ENCODE results near the gene ATP10D.

ATP10D gene

DNA sequence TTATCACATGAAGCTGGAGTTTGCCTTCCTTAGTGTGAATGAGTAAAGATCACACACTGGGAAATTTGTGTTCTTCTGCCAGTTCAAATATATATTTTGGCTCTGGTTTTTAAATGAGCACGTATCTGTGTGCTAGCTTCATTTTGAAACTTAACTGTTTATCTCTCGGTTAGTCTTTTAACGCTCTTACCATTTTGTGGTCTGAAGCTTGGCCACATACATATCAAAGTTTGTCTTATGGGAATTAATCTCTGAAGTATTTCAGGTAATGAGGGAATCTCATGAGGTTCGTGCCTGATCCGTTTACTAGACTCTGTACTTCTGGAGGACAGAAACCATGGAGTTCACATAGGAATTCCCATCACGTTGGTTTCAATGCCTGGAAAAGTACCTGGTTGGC, 13.8 kb downstream of the ATP10D start:
- Histone ChIP-seq H3K9me3 (replicated peaks in 1 of 11) (no peaks in the 10 kb centered on the region), H3K4me3 (peak overlapping the region in 2 of 10 experiments; percentile 12 to 35; a peak in 3 of 20 replicates), H4K20me1 (no peaks in the 10 kb centered on the region), H3K27me3 (no peaks in the 10 kb centered on the region), H3K9ac (peak overlapping the region in 4 of 11 experiments; percentile 51 to 65 (median 57); a peak in 4 of 22 replicates), H3K36me3 (no peaks in the 10 kb centered on the region), H3K27ac (peak overlapping the region in 6 of 11 experiments; percentile 15 to 83 (median 68); a peak in 10 of 22 replicates), H3K4me2 (peak overlapping the region; percentile 52 to 89 (median 76)), H3K4me1 (peaks cover 28 to 39% (median 30%) of the 10 kb centered on the region in 10 experiments)
- TF ChIP-seq Cebpa-rat (IDR thresholded peaks at IDR 0.05) = no peak

DNA sequence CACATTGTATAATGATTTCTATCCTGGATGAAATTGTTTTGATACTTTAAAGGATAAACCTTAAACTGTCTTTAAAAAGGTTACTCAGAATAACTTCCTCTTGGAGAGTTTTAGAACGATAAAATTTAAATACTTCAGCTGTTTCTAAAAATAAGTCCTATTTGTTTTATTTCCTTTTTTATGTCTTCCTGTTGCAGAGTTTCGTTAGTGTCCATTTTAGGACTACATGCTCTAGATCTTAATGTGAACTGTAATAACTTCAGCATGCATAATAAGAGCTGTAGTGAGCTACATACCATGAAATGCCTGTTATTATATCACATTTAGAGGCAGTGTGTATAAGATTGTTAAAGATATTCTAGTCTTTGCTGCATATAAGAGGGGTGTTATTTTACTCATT, 14.6 kb downstream of the ATP10D start:
- no peaks in the 10 kb centered on the region for H4K20me1 ChIP-seq
- peaks cover 28 to 37% (median 30%) of the 10 kb centered on the region in 10 experiments for H3K4me1 ChIP-seq
- peak overlapping the region in 2 of 10 experiments; percentile 12 to 35; a peak in 6 of 20 replicates for H3K4me3 ChIP-seq
- no peaks in the 10 kb centered on the region for H3K27me3 ChIP-seq
- H3K9me3 ChIP-seq (replicated peaks in 1 of 11) = no peaks in the 10 kb centered on the region
- H3K36me3 ChIP-seq = no peaks in the 10 kb centered on the region
- H3K27ac ChIP-seq = peak overlapping the region in 9 of 11 experiments; percentile 15 to 83 (median 51); a peak in 15 of 22 replicates
- peak overlapping the region; percentile 52 to 89 (median 76) for H3K4me2 ChIP-seq
- peak overlapping the region in 4 of 11 experiments; percentile 51 to 65 (median 57); a peak in 7 of 22 replicates for H3K9ac ChIP-seq
- TF ChIP-seq Cebpa-rat (IDR thresholded peaks at IDR 0.05) = no peak

DNA sequence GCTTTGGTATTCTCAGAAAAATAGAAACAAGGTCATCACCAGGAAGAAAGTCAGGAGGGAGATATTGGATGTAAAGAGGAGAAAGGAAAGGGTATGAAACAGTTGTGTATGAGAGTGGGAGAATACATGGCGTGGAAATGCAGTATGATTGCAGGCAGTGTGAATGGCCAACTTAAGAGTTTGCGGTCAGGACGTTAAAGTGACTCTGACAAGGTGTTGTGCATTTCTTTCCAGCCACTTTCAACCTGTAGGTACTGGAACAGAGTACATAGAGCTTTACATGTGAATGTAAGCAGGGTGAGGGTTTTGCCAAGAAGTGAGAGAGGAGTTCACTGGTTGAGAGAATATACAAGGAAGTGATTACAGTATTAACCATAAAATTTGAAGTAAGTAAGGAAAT, 15.7 kb downstream of the ATP10D start:
- no peak overlapping the region for H3K9ac ChIP-seq
- no peak overlapping the region for H3K4me3 ChIP-seq
- H3K27me3 ChIP-seq = no peaks in the 10 kb centered on the region
- H3K9me3 ChIP-seq (replicated peaks in 1 of 11) = no peaks in the 10 kb centered on the region
- no peaks in the 10 kb centered on the region for H4K20me1 ChIP-seq
- H3K27ac ChIP-seq = peak overlapping the region in 7 of 11 experiments; percentile 15 to 83 (median 62); a peak in 8 of 22 replicates
- no peaks in the 10 kb centered on the region for H3K36me3 ChIP-seq
- H3K4me1 ChIP-seq = peaks cover 28 to 37% (median 30%) of the 10 kb centered on the region in 10 experiments
- peak overlapping the region; percentile 52 to 89 (median 76); a peak in 21 of 22 replicates for H3K4me2 ChIP-seq
- no peak for TF ChIP-seq Cebpa-rat (IDR thresholded peaks at IDR 0.05)

DNA sequence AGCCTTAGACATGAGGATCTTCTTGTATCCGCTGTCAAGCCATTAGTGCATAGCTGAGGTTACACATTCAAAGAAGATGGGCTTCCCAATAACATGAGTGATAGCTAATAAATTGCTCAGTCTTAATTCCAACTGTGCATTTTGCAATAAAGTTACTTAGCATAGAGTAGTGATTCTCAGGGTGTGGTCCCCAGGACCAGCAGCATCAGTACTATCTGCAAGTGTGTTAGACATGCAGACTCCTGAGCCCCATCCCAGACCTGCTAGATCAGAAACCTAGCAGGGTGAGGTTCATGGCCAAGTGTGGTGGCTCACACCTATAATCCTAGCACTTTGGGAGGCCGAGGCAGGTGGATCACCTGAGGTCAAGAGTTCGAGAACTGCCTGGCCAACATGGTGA, 20.1 kb downstream of the ATP10D start:
- Histone ChIP-seq H3K4me3 (no peak overlapping the region), H3K36me3 (no peaks in the 10 kb centered on the region), H3K4me1 (peaks cover 7 to 21% (median 9%) of the 10 kb centered on the region in 10 experiments), H4K20me1 (no peaks in the 10 kb centered on the region), H3K27me3 (no peaks in the 10 kb centered on the region), H3K9me3 (replicated peaks in 1 of 11) (no peaks in the 10 kb centered on the region), H3K9ac (no peak overlapping the region), H3K4me2 (no peak overlapping the region), H3K27ac (no peak overlapping the region)
- no peak for TF ChIP-seq Cebpa-rat (IDR thresholded peaks at IDR 0.05)

DNA sequence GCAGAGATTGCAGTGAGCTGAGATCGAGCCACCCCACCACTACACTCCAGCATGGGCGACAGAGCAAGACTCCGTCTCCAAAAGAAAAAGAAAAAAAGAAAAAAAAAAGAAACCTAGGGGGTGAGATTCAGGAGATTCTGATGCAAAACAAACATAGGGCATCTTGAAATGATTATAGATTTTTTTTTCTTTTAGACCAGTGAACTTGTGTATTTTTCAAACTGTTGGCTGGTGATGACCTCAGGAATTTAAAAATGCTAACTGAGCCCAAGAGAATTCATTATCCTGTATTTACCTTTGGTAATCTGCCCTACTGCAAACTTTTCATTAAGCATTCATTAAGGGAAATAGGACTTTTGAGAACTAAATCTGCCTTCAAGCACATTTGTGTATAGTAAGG, 20.6 kb downstream of the ATP10D start:
- no peaks in the 10 kb centered on the region for H4K20me1 ChIP-seq
- no peaks in the 10 kb centered on the region for H3K36me3 ChIP-seq
- H3K9ac ChIP-seq = no peak overlapping the region
- no peak overlapping the region for H3K4me3 ChIP-seq
- H3K27me3 ChIP-seq = no peaks in the 10 kb centered on the region
- no peaks in the 10 kb centered on the region for H3K9me3 ChIP-seq (replicated peaks in 1 of 11)
- TF ChIP-seq Cebpa-rat (IDR thresholded peaks at IDR 0.05) = no peak
- no peak overlapping the region for H3K27ac ChIP-seq
- H3K4me1 ChIP-seq = peaks cover 2 to 21% (median 4%) of the 10 kb centered on the region in 10 experiments; a peak in 15 of 20 replicates
- H3K4me2 ChIP-seq = no peak overlapping the region

DNA sequence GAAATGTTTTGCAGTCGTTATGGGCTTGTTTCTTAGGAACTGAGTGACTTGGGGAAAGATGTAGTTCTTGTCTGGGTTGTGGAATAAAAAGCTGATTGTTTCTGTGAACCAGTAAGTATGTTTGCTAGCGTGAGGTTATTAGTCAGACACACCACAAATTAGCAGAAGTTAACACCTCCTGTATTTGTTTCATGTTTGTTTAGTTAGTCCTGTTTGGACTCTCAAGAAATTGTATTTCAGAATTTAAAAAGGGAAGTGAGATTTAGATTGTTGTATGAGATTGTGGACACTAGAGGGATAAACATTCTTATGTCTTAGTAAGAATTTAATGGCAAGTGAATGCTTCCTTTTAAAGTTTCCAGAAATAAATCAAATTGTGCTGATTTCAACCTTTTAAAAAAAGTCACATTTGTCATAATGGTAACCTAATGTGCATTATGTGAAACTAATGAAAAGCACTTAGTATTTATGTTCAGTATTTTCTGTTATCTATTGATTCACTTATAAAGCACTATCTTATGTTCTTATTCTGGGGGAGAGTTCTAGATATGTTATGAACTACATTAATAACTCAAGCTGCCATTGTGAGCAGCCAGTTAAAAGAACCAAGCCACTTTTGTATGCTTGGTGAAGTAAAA, 25.6 kb downstream of the ATP10D start:
- Histone ChIP-seq H3K27me3 (no peaks in the 10 kb centered on the region), H3K9me3 (replicated peaks in 1 of 11) (no peaks in the 10 kb centered on the region), H3K9ac (peak overlapping the region in 3 of 11 experiments; percentile 4 to 61 (median 36); a peak in 3 of 22 replicates), H3K4me2 (peak overlapping the region in 4 of 11 experiments; percentile 3 to 75 (median 58); a peak in 7 of 22 replicates), H3K4me1 (peaks cover 0 to 31% (median 0%) of the 10 kb centered on the region in 10 experiments; a peak in 6 of 20 replicates), H4K20me1 (no peaks in the 10 kb centered on the region), H3K36me3 (peaks cover 0 to 33% (median 4%) of the 10 kb centered on the region in 11 experiments; a peak in 6 of 22 replicates), H3K27ac (peak overlapping the region in 5 of 11 experiments; percentile 44 to 83 (median 55); a peak in 7 of 22 replicates), H3K4me3 (no peak overlapping the region)
- no peak for TF ChIP-seq Cebpa-rat (IDR thresholded peaks at IDR 0.05)

DNA sequence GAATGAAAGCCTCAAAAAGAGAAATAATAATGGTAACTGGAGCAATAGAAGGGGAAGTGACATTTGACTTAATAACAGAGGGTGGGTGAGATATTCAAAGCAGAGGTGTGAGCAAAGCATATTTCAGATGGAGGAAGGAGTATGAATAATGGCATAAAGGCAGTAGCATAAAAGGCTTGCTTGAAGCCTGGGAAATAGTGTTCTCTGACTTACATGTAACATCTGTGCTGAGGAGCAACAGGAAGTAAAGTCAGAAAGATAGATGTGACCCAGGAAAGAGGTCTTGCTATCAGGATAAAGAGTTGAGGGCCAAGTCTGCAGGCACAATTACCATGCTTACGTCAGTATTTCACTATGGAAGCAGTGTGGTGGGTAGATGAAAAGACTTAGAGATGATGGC, 28.4 kb downstream of the ATP10D start:
- no peaks in the 10 kb centered on the region for H4K20me1 ChIP-seq
- H3K4me1 ChIP-seq = peaks cover 0 to 31% (median 0%) of the 10 kb centered on the region in 10 experiments; a peak in 6 of 20 replicates
- no peak for TF ChIP-seq Cebpa-rat (IDR thresholded peaks at IDR 0.05)
- no peak overlapping the region for H3K9ac ChIP-seq
- H3K27ac ChIP-seq = no peak overlapping the region
- peaks cover 0 to 40% (median 4%) of the 10 kb centered on the region in 11 experiments; a peak in 6 of 22 replicates for H3K36me3 ChIP-seq
- H3K27me3 ChIP-seq = no peaks in the 10 kb centered on the region
- no peaks in the 10 kb centered on the region for H3K9me3 ChIP-seq (replicated peaks in 1 of 11)
- no peak overlapping the region for H3K4me2 ChIP-seq
- H3K4me3 ChIP-seq = no peak overlapping the region

DNA sequence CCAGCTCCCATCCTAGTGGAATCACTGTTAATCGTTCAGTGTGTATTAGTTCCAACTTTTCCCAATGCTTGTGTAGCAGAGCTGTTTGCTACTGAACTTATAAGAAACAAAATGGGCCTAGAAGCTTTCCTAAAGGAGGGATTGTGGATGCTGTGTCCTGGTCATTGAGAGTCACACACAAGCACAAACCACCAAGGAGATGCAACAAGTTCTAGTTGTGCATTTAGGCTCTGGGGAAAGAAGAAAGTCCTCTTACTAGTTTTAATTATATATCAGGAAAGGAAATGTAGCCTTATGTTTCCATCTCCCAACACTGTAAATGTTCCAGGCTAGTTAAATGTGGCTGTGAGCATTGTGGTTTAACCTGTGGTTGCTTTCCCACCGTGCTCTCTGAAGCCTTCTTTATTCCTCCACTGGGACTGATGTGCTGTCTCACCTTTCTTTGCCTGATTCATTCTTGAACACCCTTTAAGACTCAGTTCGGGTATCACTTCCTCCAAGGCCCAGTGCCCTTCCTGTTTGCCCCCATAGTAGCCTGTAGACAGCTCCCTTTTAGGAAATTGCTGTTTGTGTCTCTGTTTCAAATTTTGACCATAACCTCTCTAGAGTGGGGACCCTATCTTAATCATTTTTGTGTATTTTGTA, 34.3 kb downstream of the ATP10D start:
- no peak for TF ChIP-seq Cebpa-rat (IDR thresholded peaks at IDR 0.05)
- peak overlapping the region in 8 of 11 experiments; percentile 1 to 38 (median 22); a peak in 9 of 22 replicates for H3K4me2 ChIP-seq

More for the DNA sequence above, 34.3 kb downstream of the ATP10D start:
- Histone ChIP-seq H3K4me1 (peaks cover 3 to 11% (median 8%) of the 10 kb centered on the region in 10 experiments; a peak in 13 of 20 replicates), H3K9ac (no peak overlapping the region), H3K4me3 (no peak overlapping the region), H3K27ac (no peak overlapping the region), H3K9me3 (replicated peaks in 1 of 11) (no peaks in the 10 kb centered on the region), H4K20me1 (no peaks in the 10 kb centered on the region), H3K36me3 (peaks cover 0 to 55% (median 0%) of the 10 kb centered on the region in 11 experiments; a peak in 6 of 22 replicates), H3K27me3 (no peaks in the 10 kb centered on the region)
